H9 (cell line): ENCODE data around the gene AFF1. TPM values are rescaled to one million over a fixed set of nuclear protein-coding genes. Genes with fewer than 3 reads are reported as not detected.

Experiments used
- DNase-seq: peaks from one replicate; pipeline ENCODE4 v3.0.0-alpha.2; 2017
- H2AFZ ChIP-seq: one replicate; pipeline ENCODE4 v1.6.1; 2013; ENCODE audit warnings: mild to moderate bottlenecking, low read length, control low read depth, moderate library complexity
- H2AK5ac ChIP-seq: 2 replicates; pipeline ENCODE4 v1.6.1; 2013; ENCODE audit warnings: low read length, control low read depth, mixed read lengths; ENCODE audit not compliant: insufficient read length
- H2BK120ac ChIP-seq: one replicate; pipeline ENCODE4 v1.6.1; 2013; ENCODE audit warnings: low read depth, mild to moderate bottlenecking, low read length, control low read depth, inconsistent platforms; ENCODE audit not compliant: poor library complexity, severe bottlenecking
- H2BK12ac ChIP-seq: 2 replicates; pipeline ENCODE4 v1.6.1; 2013; ENCODE audit warnings: low read length, control low read depth, mixed read lengths, low read depth; ENCODE audit not compliant: insufficient read length
- H2BK15ac ChIP-seq: 2 replicates; pipeline ENCODE4 v1.6.1; 2013; ENCODE audit warnings: low read depth, low read length, control low read depth
- H2BK20ac ChIP-seq: one replicate; pipeline ENCODE4 v1.6.1; 2013; ENCODE audit warnings: low read depth, mild to moderate bottlenecking, low read length, control low read depth, inconsistent platforms; ENCODE audit not compliant: poor library complexity, severe bottlenecking
- H2BK5ac ChIP-seq: 2 replicates; pipeline ENCODE4 v1.6.1; 2013; ENCODE audit warnings: low read length, control low read depth, mixed read lengths; ENCODE audit not compliant: insufficient read length
- H3K14ac ChIP-seq: 2 replicates; pipeline ENCODE4 v1.6.1; 2013; ENCODE audit warnings: low read length, control low read depth; ENCODE audit not compliant: insufficient read depth
- H3K18ac ChIP-seq: 2 replicates; pipeline ENCODE4 v1.6.1; 2013; ENCODE audit warnings: low read depth, mild to moderate bottlenecking, mixed read lengths, low read length, control low read depth; ENCODE audit not compliant: insufficient read length
- H3K23ac ChIP-seq: 2 replicates; pipeline ENCODE4 v1.6.1; 2013; ENCODE audit warnings: low read length, control low read depth, mixed read lengths, low read depth; ENCODE audit not compliant: insufficient read length
- H3K23me2 ChIP-seq: 2 replicates; pipeline ENCODE4 v1.6.1; 2013; ENCODE audit warnings: low read depth, mild to moderate bottlenecking, mixed read lengths, low read length, control low read depth; ENCODE audit not compliant: insufficient read length, poor library complexity, severe bottlenecking
- H3K27ac ChIP-seq: 2 replicates; pipeline ENCODE4 v1.5.1; 2013; ENCODE audit warnings: low read length, control low read depth, mixed read lengths, low read depth; ENCODE audit not compliant: insufficient read length
- H3K27me3 ChIP-seq: 2 replicates; pipeline ENCODE4 v1.6.1; 2013; ENCODE audit warnings: low read length, control low read depth, inconsistent platforms; ENCODE audit not compliant: insufficient read depth
- H3K4ac ChIP-seq: 2 replicates; pipeline ENCODE4 v1.6.1; 2013; ENCODE audit warnings: low read depth, mild to moderate bottlenecking, control low read depth, inconsistent platforms, low read length, moderate library complexity
- H3K4me1 ChIP-seq: 2 replicates; pipeline ENCODE4 v1.6.1; 2013; ENCODE audit warnings: low read length, control low read depth, inconsistent platforms; ENCODE audit not compliant: insufficient read depth
- H3K4me2 ChIP-seq: 2 replicates; pipeline ENCODE4 v1.6.1; 2013; ENCODE audit warnings: low read length, control low read depth, mixed read lengths; ENCODE audit not compliant: insufficient read length, insufficient read depth
- H3K56ac ChIP-seq: 2 replicates; pipeline ENCODE4 v1.6.1; 2013; ENCODE audit warnings: low read depth, mild to moderate bottlenecking, mixed read lengths, low read length, control low read depth; ENCODE audit not compliant: insufficient read length
- H3K79me1 ChIP-seq: 2 replicates; pipeline ENCODE4 v1.6.1; 2013; ENCODE audit warnings: low read depth, mild to moderate bottlenecking, moderate library complexity, low read length, control low read depth, inconsistent platforms; ENCODE audit not compliant: insufficient read depth, poor library complexity, severe bottlenecking
- H3K79me2 ChIP-seq: 2 replicates; pipeline ENCODE4 v1.6.1; 2013; ENCODE audit warnings: low read length, control low read depth, inconsistent platforms; ENCODE audit not compliant: insufficient read depth
- H3K9ac ChIP-seq: 2 replicates; pipeline ENCODE4 v1.6.1; 2013; ENCODE audit warnings: low read length, control low read depth, mixed read lengths; ENCODE audit not compliant: insufficient read length; ENCODE audit errors: extremely low read depth
- H3K9me3 ChIP-seq: one replicate; pipeline ENCODE4 v1.6.1; 2013; ENCODE audit warnings: low read depth, low read length, inconsistent platforms; ENCODE audit not compliant: control insufficient read depth
- H3T11ph ChIP-seq: one replicate; pipeline ENCODE4 v1.6.1; 2013; ENCODE audit warnings: mild to moderate bottlenecking, low read length, control low read depth, inconsistent platforms
- H4K20me1 ChIP-seq: one replicate; pipeline ENCODE4 v1.6.1; 2013; ENCODE audit not compliant: control insufficient read depth, insufficient read length, insufficient read depth
- H4K5ac ChIP-seq: 2 replicates; pipeline ENCODE4 v1.6.1; 2013; ENCODE audit warnings: low read depth, mild to moderate bottlenecking, mixed read lengths, low read length, control low read depth; ENCODE audit not compliant: insufficient read length
- H4K8ac ChIP-seq: replicated peaks from 2 replicates; pipeline ENCODE4 v1.6.1; 2013; ENCODE audit warnings: low read length, control low read depth, mixed read lengths, low read depth; ENCODE audit not compliant: insufficient read length
- H4K91ac ChIP-seq: 2 replicates; pipeline ENCODE4 v1.6.1; 2013; ENCODE audit warnings: low read depth, mild to moderate bottlenecking, moderate library complexity, mixed read lengths, low read length, control low read depth; ENCODE audit not compliant: insufficient read length
- H3K27ac Mint-ChIP-seq, 3 experiments: 2 replicates in 2 of 3; 3 replicates in 1 of 3; pipeline ENCODE4 v1.8.0; 2020 to 2021; ENCODE audit warnings: mixed read lengths in 3 of 3, mild to moderate bottlenecking in 1 of 3, moderate library complexity in 1 of 3
- H3K27me3 Mint-ChIP-seq: 2 replicates; pipeline ENCODE4 v1.8.0; 2021; ENCODE audit warnings: low read depth, mild to moderate bottlenecking, moderate library complexity, mixed read lengths
- H3K36me3 Mint-ChIP-seq, 3 experiments: 2 replicates in 2 of 3; 3 replicates in 1 of 3; pipeline ENCODE4 v1.8.0; 2020 to 2021; ENCODE audit warnings: low read depth in 3 of 3, mixed read lengths in 3 of 3; ENCODE audit not compliant: insufficient read depth in 1 of 3
- H3K4me1 Mint-ChIP-seq, 2 experiments: 2 replicates each; pipeline ENCODE4 v1.8.0; 2020; ENCODE audit warnings: mixed read lengths in 2 of 2
- H3K4me3 Mint-ChIP-seq, 2 experiments: 2 replicates in 1 of 2; 3 replicates in 1 of 2; pipeline ENCODE4 v1.8.0; 2020 to 2021; ENCODE audit warnings: mild to moderate bottlenecking in 2 of 2, mixed read lengths in 2 of 2, moderate library complexity in 1 of 2
- H3K9me3 Mint-ChIP-seq, 2 experiments: 2 replicates in 1 of 2; 3 replicates in 1 of 2; pipeline ENCODE4 v1.8.0; 2020; ENCODE audit warnings: mild to moderate bottlenecking in 2 of 2, mixed read lengths in 2 of 2, moderate library complexity in 1 of 2
- WGBS: extraction: QIAGEN DNeasy Blood & Tissue Kit; methylation state at CpG from one replicate; pipeline ENCODE4 v1.1.7; 2013; ENCODE audit warnings: missing lambda C conversion rate, low lambda C conversion rate, mixed read lengths; ENCODE audit not compliant: insufficient read length; ENCODE audit errors: extremely low coverage; 5-methylcytosine and 5-hydroxymethylcytosine counted together
- total RNA-seq: library from RNA; stranded (reverse); gene quantifications from 2 replicates; pipeline ENCODE4 v1.2.1, GENCODE V29; 2021
- TF ChIP-seq, protein P1 (sequence below): fragments of 200-600 bp; sonication (generic); conservative IDR thresholded peaks from 3 replicates; pipeline ENCODE4 v1.8.0; 2021; ENCODE audit warnings: antibody characterized with exemption, mild to moderate bottlenecking

AFF1 gene
- total RNA-seq, 1 experiment from 2014 or later: 74.5 TPM

DNA sequence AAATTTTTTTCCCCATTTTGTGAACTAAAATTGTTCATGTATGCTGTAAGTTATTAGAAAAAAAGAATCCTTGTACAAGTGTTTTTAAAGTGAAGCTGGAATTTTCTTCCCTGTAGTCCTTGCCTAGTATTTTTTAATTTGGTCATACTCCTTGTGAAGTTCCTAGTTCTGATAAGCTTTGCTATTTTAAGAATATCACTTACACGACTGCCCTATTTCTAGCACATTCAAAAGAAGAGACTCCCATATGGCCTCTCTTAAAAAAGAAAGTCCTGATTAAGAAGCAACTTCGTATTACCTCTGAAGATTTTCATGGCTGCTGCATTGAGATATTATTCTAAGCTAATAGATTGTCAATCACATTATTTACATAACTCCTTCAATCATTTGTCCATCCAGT, 198.4 kb downstream of the AFF1 start:
- H3K36me3 Mint-ChIP-seq: peaks cover 31 to 81% (median 63%) of the 10 kb centered on the region in 3 experiments; a peak in 6 of 7 replicates
- no peak overlapping the region for H2BK5ac ChIP-seq
- no peaks in the 10 kb centered on the region for H3K27me3 Mint-ChIP-seq
- H2BK120ac ChIP-seq: no peak overlapping the region
- H3K18ac ChIP-seq: no peak overlapping the region
- H4K8ac ChIP-seq: no peak overlapping the region
- no peak overlapping the region for H2BK20ac ChIP-seq
- no peak overlapping the region for H3K14ac ChIP-seq
- no peaks in the 10 kb centered on the region for H3K79me1 ChIP-seq
- H3K4me3 Mint-ChIP-seq: no peak overlapping the region
- no peak overlapping the region for H2AK5ac ChIP-seq
- no peak overlapping the region for H2BK15ac ChIP-seq
- H4K91ac ChIP-seq: no peak overlapping the region
- TF ChIP-seq, protein P1, sequence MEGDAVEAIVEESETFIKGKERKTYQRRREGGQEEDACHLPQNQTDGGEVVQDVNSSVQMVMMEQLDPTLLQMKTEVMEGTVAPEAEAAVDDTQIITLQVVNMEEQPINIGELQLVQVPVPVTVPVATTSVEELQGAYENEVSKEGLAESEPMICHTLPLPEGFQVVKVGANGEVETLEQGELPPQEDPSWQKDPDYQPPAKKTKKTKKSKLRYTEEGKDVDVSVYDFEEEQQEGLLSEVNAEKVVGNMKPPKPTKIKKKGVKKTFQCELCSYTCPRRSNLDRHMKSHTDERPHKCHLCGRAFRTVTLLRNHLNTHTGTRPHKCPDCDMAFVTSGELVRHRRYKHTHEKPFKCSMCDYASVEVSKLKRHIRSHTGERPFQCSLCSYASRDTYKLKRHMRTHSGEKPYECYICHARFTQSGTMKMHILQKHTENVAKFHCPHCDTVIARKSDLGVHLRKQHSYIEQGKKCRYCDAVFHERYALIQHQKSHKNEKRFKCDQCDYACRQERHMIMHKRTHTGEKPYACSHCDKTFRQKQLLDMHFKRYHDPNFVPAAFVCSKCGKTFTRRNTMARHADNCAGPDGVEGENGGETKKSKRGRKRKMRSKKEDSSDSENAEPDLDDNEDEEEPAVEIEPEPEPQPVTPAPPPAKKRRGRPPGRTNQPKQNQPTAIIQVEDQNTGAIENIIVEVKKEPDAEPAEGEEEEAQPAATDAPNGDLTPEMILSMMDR: no peak
- no peak overlapping the region for H3K23ac ChIP-seq
- no peak overlapping the region for H3T11ph ChIP-seq
- H4K20me1 ChIP-seq: no peaks in the 10 kb centered on the region
- H2BK12ac ChIP-seq: no peak overlapping the region
- DNase-seq: no peak
- no peaks in the 10 kb centered on the region for H3K4me1 Mint-ChIP-seq
- H3K23me2 ChIP-seq: no peaks in the 10 kb centered on the region
- no peaks in the 10 kb centered on the region for H3K9me3 ChIP-seq
- WGBS: no CpG with 5 or more reads among the region's 2 CpGs
- no peaks in the 10 kb centered on the region for H3K79me2 ChIP-seq
- no peak overlapping the region for H3K9ac ChIP-seq
- no peak overlapping the region for H3K4me2 ChIP-seq
- H3K27ac ChIP-seq: no peak overlapping the region
- no peak overlapping the region for H3K4ac ChIP-seq
- H3K56ac ChIP-seq: no peak overlapping the region
- no peak overlapping the region for H3K27ac Mint-ChIP-seq
- no peaks in the 10 kb centered on the region for H3K27me3 ChIP-seq
- H3K9me3 Mint-ChIP-seq: no peaks in the 10 kb centered on the region
- H2AFZ ChIP-seq: no peak overlapping the region
- H4K5ac ChIP-seq: no peak overlapping the region
- H3K4me1 ChIP-seq: no peaks in the 10 kb centered on the region
